Transverse colon (tissue), 4 donors: ENCODE data around the gene PCDHB10. TPM values are rescaled to one million over a fixed set of nuclear protein-coding genes. Genes with fewer than 3 reads are reported as not detected.
"Not testable (repeated sequence)": the region's sequence is repeated elsewhere in the genome, so short reads cannot be mapped to it uniquely, and the experiment has no call there.

Source experiments
- DNase-seq: peaks from one replicate; pipeline ENCODE4 v3.0.0-alpha.2; 2019
- H3K27ac ChIP-seq, 4 donors: fragments of 200-600 bp; sonication (generic); 2 replicates each; pipeline ENCODE4 v1.5.1; 2016 to 2018; ENCODE audit warnings: inconsistent platforms in 4 of 4
- H3K27me3 ChIP-seq: fragments of 200-600 bp; sonication (generic); 2 replicates; pipeline ENCODE4 v1.5.1; 2017; ENCODE audit warnings: inconsistent platforms
- H3K36me3 ChIP-seq, 4 donors: fragments of 200-600 bp; sonication (generic); 2 replicates each; pipeline ENCODE4 v1.5.1; 2017 to 2019; ENCODE audit warnings: inconsistent platforms in 4 of 4
- H3K4me1 ChIP-seq, 4 donors: fragments of 200-600 bp; sonication (generic); 2 replicates each; pipeline ENCODE4 v1.5.1; 2017 to 2020; ENCODE audit warnings: inconsistent platforms in 4 of 4
- H3K4me3 ChIP-seq, 4 donors: fragments of 200-600 bp; sonication (generic); 1 replicate in 1 of 4; 2 replicates in 3 of 4; pipeline versions ENCODE4 v1.5.1 to v1.6.1; 2017 to 2019; ENCODE audit warnings: inconsistent platforms in 4 of 4
- H3K9me3 ChIP-seq, 2 donors: fragments of 200-600 bp; sonication (generic); 2 replicates each; pipeline ENCODE4 v1.5.1; 2017 to 2019; ENCODE audit warnings: inconsistent platforms in 2 of 2
- EP300 ChIP-seq: sonication (generic); formaldehyde crosslinking; IDR thresholded peaks from one replicate; pipeline ENCODE4 v1.6.1; 2017; ENCODE audit warnings: antibody characterized with exemption, low read depth
- POLR2A ChIP-seq: fragments of 450-650 bp; IDR thresholded peaks from one replicate; pipeline ENCODE4 v1.6.1; 2016; ENCODE audit warnings: antibody characterized with exemption, mild to moderate bottlenecking, moderate library complexity
- POLR2AphosphoS5 ChIP-seq, 3 donors: sonication (generic); formaldehyde crosslinking; IDR thresholded peaks; one replicate each; pipeline ENCODE4 v1.6.1; 2016; ENCODE audit warnings: antibody characterized with exemption in 3 of 3
- WGBS, 2 donors: methylation state at CpG; one replicate each; pipeline ENCODE4 v1.1.5; 2018; ENCODE audit warnings: low coverage in 1 of 2; 5-methylcytosine and 5-hydroxymethylcytosine counted together
- in situ Hi-C, 4 donors: fragments of 200-750 bp; cut with MboI; loops; one replicate each; pipeline versions ENCODE4 v1.15.0 to v1.15.1; 2017; ENCODE audit warnings: low sequenced_read_pairs in 3 of 4, low pct_ligation_motif_present in 1 of 4, low pct_unique_long_range_greater_than_20kb in 1 of 4
- intact Hi-C: fragments of 100-400 bp; cut with DNase I; formaldehyde crosslinking; loops from one replicate; pipeline ENCODE4 v1.15.1; 2023; ENCODE audit warnings: low total_unique reads
- total RNA-seq, 4 donors: library from RNA; depleted of rRNA; stranded (reverse); fragments of >200 nt; gene quantifications; one replicate each; pipeline ENCODE4 v1.1.0, GENCODE V29; 2016
- TF ChIP-seq, protein P1 (sequence below), 5 experiments: fragments of 200-600 bp in 3 of 5; fragments of 450-650 bp in 2 of 5; sonication (generic) in 3 of 5; IDR thresholded peaks; 1 replicate in 2 of 5; 2 replicates in 3 of 5; pipeline ENCODE4 v1.5.1; 2016 to 2017; ENCODE audit warnings: antibody characterized with exemption in 5 of 5, inconsistent platforms in 3 of 5, mild to moderate bottlenecking in 2 of 5, moderate library complexity in 1 of 5

Gene PCDHB10
- total RNA-seq, 4 donors from 2014 or later, result 0.68 to 1.1 (median 0.79) TPM; not detected in 1

DNA sequence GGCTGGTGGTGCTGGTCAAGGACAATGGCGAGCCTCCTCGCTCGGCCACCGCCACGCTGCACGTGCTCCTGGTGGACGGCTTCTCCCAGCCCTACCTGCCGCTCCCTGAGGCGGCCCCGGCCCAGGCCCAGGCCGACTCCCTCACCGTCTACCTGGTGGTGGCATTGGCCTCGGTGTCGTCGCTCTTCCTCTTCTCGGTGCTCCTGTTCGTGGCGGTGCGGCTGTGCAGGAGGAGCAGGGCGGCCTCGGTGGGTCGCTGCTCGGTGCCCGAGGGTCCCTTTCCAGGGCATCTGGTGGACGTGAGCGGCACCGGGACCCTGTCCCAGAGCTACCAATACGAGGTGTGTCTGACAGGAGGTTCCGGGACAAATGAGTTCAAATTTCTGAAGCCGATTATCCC, 33.3 kb downstream of the PCDHB10 start:
- H3K27me3 ChIP-seq, H3K4me3 ChIP-seq, in situ Hi-C loops, H3K4me1 ChIP-seq, intact Hi-C loops, DNase-seq, H3K36me3 ChIP-seq, H3K27ac ChIP-seq: not testable (repeated sequence)
- H3K9me3 ChIP-seq, result peaks cover 44 to 62% of the 10 kb centered on the region in 2 donors
- 48 to 100% methylated on average over 1 to 15 of the region's 30 CpGs for WGBS, 2 donors

DNA sequence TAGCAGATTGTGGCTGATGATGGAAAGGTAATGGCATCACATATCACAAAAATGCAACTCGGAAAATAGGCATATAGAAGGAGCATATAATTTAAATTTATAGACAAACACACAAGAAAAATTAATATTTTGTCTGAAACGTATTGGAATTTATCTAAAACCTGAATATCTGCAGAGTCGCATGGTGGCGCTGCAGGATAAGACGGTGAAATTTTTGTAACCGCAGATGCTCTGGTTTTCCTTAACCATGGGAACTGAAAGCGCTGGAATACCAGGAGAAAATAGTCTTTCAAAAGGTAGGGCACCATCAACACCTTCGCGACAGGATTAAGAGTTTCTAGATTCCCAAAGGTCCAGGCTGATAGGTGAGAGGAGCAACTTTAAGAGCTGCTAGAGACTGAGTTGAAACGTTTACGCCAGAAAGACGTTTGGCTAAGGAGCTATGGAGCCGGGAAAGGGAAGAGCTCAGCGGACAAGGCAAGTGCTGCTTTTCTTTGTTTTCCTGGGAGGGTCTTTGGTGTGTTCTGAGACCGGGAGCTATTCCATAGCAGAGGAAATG, 42.0 kb downstream of the PCDHB10 start:
- 2 to 23% methylated on average over 6 to 15 of the region's 15 CpGs for WGBS, 2 donors
- TF ChIP-seq, protein P1, sequence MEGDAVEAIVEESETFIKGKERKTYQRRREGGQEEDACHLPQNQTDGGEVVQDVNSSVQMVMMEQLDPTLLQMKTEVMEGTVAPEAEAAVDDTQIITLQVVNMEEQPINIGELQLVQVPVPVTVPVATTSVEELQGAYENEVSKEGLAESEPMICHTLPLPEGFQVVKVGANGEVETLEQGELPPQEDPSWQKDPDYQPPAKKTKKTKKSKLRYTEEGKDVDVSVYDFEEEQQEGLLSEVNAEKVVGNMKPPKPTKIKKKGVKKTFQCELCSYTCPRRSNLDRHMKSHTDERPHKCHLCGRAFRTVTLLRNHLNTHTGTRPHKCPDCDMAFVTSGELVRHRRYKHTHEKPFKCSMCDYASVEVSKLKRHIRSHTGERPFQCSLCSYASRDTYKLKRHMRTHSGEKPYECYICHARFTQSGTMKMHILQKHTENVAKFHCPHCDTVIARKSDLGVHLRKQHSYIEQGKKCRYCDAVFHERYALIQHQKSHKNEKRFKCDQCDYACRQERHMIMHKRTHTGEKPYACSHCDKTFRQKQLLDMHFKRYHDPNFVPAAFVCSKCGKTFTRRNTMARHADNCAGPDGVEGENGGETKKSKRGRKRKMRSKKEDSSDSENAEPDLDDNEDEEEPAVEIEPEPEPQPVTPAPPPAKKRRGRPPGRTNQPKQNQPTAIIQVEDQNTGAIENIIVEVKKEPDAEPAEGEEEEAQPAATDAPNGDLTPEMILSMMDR (IDR thresholded peaks at IDR 0.05), result peak in 1 of 5 experiments; percentile 14
- TF ChIP-seq POLR2AphosphoS5 (IDR thresholded peaks at IDR 0.05), result no peak
- no peaks in the 10 kb centered on the region for H3K4me1 ChIP-seq
- no peak for DNase-seq
- no peaks in the 10 kb centered on the region for H3K36me3 ChIP-seq
- no peak overlapping the region for H3K27ac ChIP-seq
- peaks cover 65 to 89% of the 10 kb centered on the region in 2 donors for H3K9me3 ChIP-seq
- in situ Hi-C loops, result no loop called here
- intact Hi-C loops, result no loop called here
- peak overlapping the region in 1 of 4 donors; percentile 3 for H3K4me3 ChIP-seq
- H3K27me3 ChIP-seq, result no peaks in the 10 kb centered on the region

DNA sequence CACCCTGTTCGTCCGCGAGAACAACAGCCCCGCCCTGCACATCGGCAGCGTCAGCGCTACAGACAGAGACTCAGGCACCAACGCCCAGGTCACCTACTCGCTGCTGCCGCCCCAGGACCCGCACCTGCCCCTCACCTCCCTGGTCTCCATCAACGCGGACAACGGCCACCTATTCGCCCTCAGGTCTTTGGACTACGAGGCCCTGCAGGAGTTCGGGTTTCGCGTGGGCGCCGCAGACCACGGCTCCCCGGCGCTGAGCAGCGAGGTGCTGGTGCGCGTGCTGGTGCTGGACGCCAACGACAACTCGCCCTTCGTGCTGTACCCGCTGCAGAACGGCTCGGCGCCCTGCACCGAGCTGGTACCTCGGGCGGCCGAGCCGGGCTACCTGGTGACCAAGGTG, 43.8 kb downstream of the PCDHB10 start:
- H3K4me1 ChIP-seq, H3K27me3 ChIP-seq, H3K4me3 ChIP-seq, DNase-seq, in situ Hi-C loops, intact Hi-C loops, H3K27ac ChIP-seq, H3K36me3 ChIP-seq: not testable (repeated sequence)
- H3K9me3 ChIP-seq, result peaks cover 73 to 98% of the 10 kb centered on the region in 2 donors
- WGBS, 2 donors, result 75% methylated on average over 40 of the region's 40 CpGs; no CpG with 5 or more reads in 1 of the 2 donors

DNA sequence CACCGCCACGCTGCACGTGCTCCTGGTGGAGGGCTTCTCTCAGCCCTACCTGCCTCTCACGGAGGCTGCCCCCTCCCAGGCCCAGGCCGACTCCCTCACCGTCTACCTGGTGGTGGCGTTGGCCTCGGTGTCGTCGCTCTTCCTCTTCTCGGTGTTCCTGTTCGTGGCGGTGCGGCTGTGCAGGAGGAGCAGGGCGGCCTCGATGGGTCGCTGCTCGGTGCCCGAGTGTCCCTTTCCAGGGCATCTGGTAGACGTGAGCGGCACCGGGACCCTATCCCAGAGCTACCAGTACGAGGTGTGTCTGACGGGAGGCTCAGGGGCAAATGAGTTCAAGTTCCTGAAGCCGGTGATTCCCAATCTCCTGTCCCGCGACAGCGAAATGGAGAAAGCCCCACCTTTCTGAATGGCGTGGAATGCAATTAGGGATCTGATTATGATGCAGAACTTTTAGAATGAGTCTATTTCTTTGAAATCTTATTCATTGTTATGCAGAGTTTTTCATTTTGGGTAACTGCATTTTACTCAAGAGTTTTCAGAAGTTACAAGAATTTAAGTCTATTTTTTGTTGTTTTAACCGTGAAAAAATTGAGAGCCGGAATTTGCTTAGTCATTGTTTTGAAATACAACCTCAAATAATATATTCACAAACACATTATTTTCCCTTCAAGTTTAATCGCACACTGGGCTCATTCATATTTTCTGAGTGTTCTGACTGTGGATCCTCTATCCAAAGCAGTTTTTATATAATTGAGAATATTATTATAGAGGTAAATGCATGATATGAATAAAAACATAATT, 44.6 kb downstream of the PCDHB10 start:
- in situ Hi-C loops, result no loop called here
- Histone ChIP-seq H3K4me1 (no peaks in the 10 kb centered on the region), H3K27ac (no peak overlapping the region), H3K9me3 (peaks cover 71 to 99% of the 10 kb centered on the region in 2 donors), H3K4me3 (no peak overlapping the region), H3K27me3 (no peaks in the 10 kb centered on the region), H3K36me3 (no peaks in the 10 kb centered on the region)
- TF ChIP-seq, protein P1 (IDR thresholded peaks at IDR 0.05), result no peak
- no peak for DNase-seq
- 55 to 58% methylated on average over 6 to 32 of the region's 32 CpGs for WGBS, 2 donors
- intact Hi-C loops, result no loop called here

DNA sequence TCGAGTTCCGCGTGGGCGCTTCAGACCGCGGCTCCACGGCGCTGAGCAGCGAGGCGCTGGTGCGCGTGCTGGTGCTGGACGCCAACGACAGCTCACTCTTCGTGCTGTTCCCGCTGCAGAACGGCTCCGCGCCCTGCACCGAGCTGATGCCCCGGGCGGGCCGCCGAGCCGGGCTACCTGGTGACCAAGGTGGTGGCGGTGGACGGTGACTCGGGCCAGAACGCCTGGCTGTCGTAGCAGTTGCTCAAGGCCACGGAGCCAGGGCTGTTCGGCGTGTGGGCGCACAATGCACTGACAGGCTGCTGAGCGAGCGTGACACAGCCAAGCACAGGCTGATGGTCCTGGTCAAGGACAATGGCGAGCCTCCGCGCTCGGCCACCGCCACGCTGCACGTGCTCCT, 49.3 kb downstream of the PCDHB10 start:
- H3K9me3 ChIP-seq, result peaks cover 71 to 99% of the 10 kb centered on the region in 2 donors
- intact Hi-C loops, result no loop called here

More for the DNA sequence above, 49.3 kb downstream of the PCDHB10 start:
- Histone ChIP-seq H3K27me3 (no peaks in the 10 kb centered on the region), H3K4me3 (no peak overlapping the region), H3K27ac (no peak overlapping the region), H3K4me1 (no peaks in the 10 kb centered on the region), H3K36me3 (no peaks in the 10 kb centered on the region)
- no peak for DNase-seq
- no peak for TF ChIP-seq POLR2AphosphoS5 (IDR thresholded peaks at IDR 0.05)
- no peak for TF ChIP-seq EP300
- TF ChIP-seq, protein P1 (IDR thresholded peaks at IDR 0.05), result no peak
- no peak for TF ChIP-seq POLR2A
- in situ Hi-C loops, result no loop called here
- WGBS, 2 donors, result 77% methylated on average over 29 of the region's 43 CpGs; no CpG with 5 or more reads in 1 of the 2 donors

Other genes with a start within 250 kb of the PCDHB10 start
- gene PCDHAC2, start 225.9 kb upstream of the PCDHB10 start, total RNA-seq, result under 1 TPM in 2 of 4 donors, not detected in 2; 0.41 to 0.48 TPM
- gene PCDHB1, start 141.0 kb upstream of the PCDHB10 start, total RNA-seq, result not detected
- 1 to 10 TPM in 3 of 4 donors, under 1 TPM in 1; 0.80 to 1.9 (median 1.2) TPM for gene PCDHB2, start 97.7 kb upstream of the PCDHB10 start, total RNA-seq
- gene PCDHB3, start 91.9 kb upstream of the PCDHB10 start, total RNA-seq, result under 1 TPM in 3 of 4 donors, not detected in 1; 0.64 to 0.82 (median 0.80) TPM
- gene PCDHB4, start 70.5 kb upstream of the PCDHB10 start, total RNA-seq, result 1 to 10 TPM in 1 of 4 donors, under 1 TPM in 3; 0.68 to 2.2 (median 0.77) TPM
- 1 to 10 TPM in 3 of 4 donors, not detected in 1; 1.1 to 3.0 (median 1.3) TPM for gene PCDHB5, start 57.1 kb upstream of the PCDHB10 start, total RNA-seq
- under 1 TPM in 2 of 4 donors, not detected in 2; 0.14 to 0.32 TPM for gene PCDHB6, start 42.3 kb upstream of the PCDHB10 start, total RNA-seq
- gene PCDHB7, start 19.7 kb upstream of the PCDHB10 start, total RNA-seq, result 1 to 10 TPM in 1 of 4 donors, under 1 TPM in 3; 0.37 to 1.6 (median 0.67) TPM
- gene PCDHB8, start 14.6 kb upstream of the PCDHB10 start, total RNA-seq, result under 1 TPM in 2 of 4 donors, not detected in 2; 0.14 to 0.16 TPM
- gene PCDHB16, start 10.0 kb upstream of the PCDHB10 start, total RNA-seq, result 1 to 10 TPM in 1 of 4 donors, under 1 TPM in 3; 0.20 to 1.6 (median 0.65) TPM
- gene PCDHB9, start 5.2 kb upstream of the PCDHB10 start, total RNA-seq, result 1 to 10 TPM in 1 of 4 donors, under 1 TPM in 2, not detected in 1; 0.40 to 1.6 (median 0.64) TPM
- gene PCDHB11, start 7.3 kb downstream of the PCDHB10 start, total RNA-seq, result 1 to 10 TPM in 1 of 4 donors, under 1 TPM in 3; 0.20 to 1.5 (median 0.61) TPM
- gene PCDHB12, start 16.4 kb downstream of the PCDHB10 start, total RNA-seq, result 1 to 10 TPM in 2 of 4 donors, under 1 TPM in 2; 0.40 to 1.9 (median 1.1) TPM
- 1 to 10 TPM; 1.8 to 4.1 (median 2.5) TPM for gene PCDHB13, start 21.6 kb downstream of the PCDHB10 start, total RNA-seq
- gene PCDHB14, start 31.0 kb downstream of the PCDHB10 start, total RNA-seq, result 1 to 10 TPM; 1.4 to 3.3 (median 2.8) TPM
- gene PCDHB15, start 53.0 kb downstream of the PCDHB10 start, total RNA-seq, result 1 to 10 TPM in 3 of 4 donors, under 1 TPM in 1; 0.75 to 5.6 (median 1.1) TPM
- 1 to 10 TPM in 2 of 4 donors, not detected in 2; 1.4 to 1.8 TPM for gene SLC25A2, start 111.7 kb downstream of the PCDHB10 start, total RNA-seq
- gene TAF7, start 128.4 kb downstream of the PCDHB10 start, total RNA-seq, result 10 to 100 TPM; 41.9 to 62.5 (median 50.3) TPM
- under 1 TPM in 2 of 4 donors, not detected in 2; 0.55 to 0.64 TPM for gene PCDHGA1, start 138.2 kb downstream of the PCDHB10 start, total RNA-seq
- gene PCDHGA2, start 146.4 kb downstream of the PCDHB10 start, total RNA-seq, result 1 to 10 TPM in 3 of 4 donors, under 1 TPM in 1; 0.68 to 1.9 (median 1.6) TPM
- gene PCDHGA3, start 151.5 kb downstream of the PCDHB10 start, total RNA-seq, result 1 to 10 TPM in 2 of 4 donors, under 1 TPM in 2; 0.55 to 4.9 (median 1.1) TPM
- 10 to 100 TPM in 1 of 4 donors, 1 to 10 TPM in 2, under 1 TPM in 1; 0.96 to 10.5 (median 3.4) TPM for gene PCDHGB1, start 157.7 kb downstream of the PCDHB10 start, total RNA-seq
- 10 to 100 TPM in 1 of 4 donors, 1 to 10 TPM in 2, not detected in 1; 1.4 to 18.0 (median 1.6) TPM for gene PCDHGA4, start 162.7 kb downstream of the PCDHB10 start, total RNA-seq
- gene PCDHGB2, start 167.6 kb downstream of the PCDHB10 start, total RNA-seq, result 10 to 100 TPM in 1 of 4 donors, 1 to 10 TPM in 3; 2.1 to 12.7 (median 3.2) TPM
- gene PCDHGA5, start 171.8 kb downstream of the PCDHB10 start, total RNA-seq, result 1 to 10 TPM in 3 of 4 donors, not detected in 1; 2.5 to 4.1 (median 3.4) TPM
- gene PCDHGB3, start 177.9 kb downstream of the PCDHB10 start, total RNA-seq, result 1 to 10 TPM; 1.4 to 3.8 (median 2.6) TPM
- 1 to 10 TPM; 2.4 to 7.5 (median 3.7) TPM for gene PCDHGA6, start 181.5 kb downstream of the PCDHB10 start, total RNA-seq
- gene PCDHGA7, start 190.4 kb downstream of the PCDHB10 start, total RNA-seq, result 1 to 10 TPM; 2.0 to 8.6 (median 3.2) TPM
- 1 to 10 TPM in 2 of 4 donors, under 1 TPM in 2; 0.40 to 4.4 (median 2.4) TPM for gene PCDHGB4, start 195.3 kb downstream of the PCDHB10 start, total RNA-seq
- gene PCDHGA8, start 200.3 kb downstream of the PCDHB10 start, total RNA-seq, result 10 to 100 TPM in 1 of 4 donors, 1 to 10 TPM in 3; 1.5 to 11.5 (median 2.5) TPM
- 10 to 100 TPM in 2 of 4 donors, 1 to 10 TPM in 2; 5.3 to 23.3 (median 9.2) TPM for gene PCDHGB5, start 205.6 kb downstream of the PCDHB10 start, total RNA-seq
- 1 to 10 TPM; 1.2 to 4.6 (median 3.4) TPM for gene PCDHGA9, start 210.4 kb downstream of the PCDHB10 start, total RNA-seq
- gene PCDHGB6, start 215.7 kb downstream of the PCDHB10 start, total RNA-seq, result 1 to 10 TPM; 1.9 to 5.9 (median 4.7) TPM
- 1 to 10 TPM; 4.0 to 6.5 (median 6.1) TPM for gene PCDHGA10, start 220.6 kb downstream of the PCDHB10 start, total RNA-seq
- gene PCDHGB7, start 225.3 kb downstream of the PCDHB10 start, total RNA-seq, result 10 to 100 TPM in 1 of 4 donors, 1 to 10 TPM in 3; 7.0 to 10.1 (median 9.1) TPM
- 1 to 10 TPM; 2.6 to 5.8 (median 4.4) TPM for gene PCDHGA11, start 228.7 kb downstream of the PCDHB10 start, total RNA-seq
- gene PCDHGA12, start 238.2 kb downstream of the PCDHB10 start, total RNA-seq, result 10 to 100 TPM in 1 of 4 donors, 1 to 10 TPM in 3; 1.6 to 14.2 (median 4.8) TPM